Measurements from ENCODE around the gene ADCY2. TPM values are rescaled to one million over a fixed set of nuclear protein-coding genes. Genes with fewer than 3 reads are reported as not detected.

Gene ADCY2
- total RNA-seq, 5 donors from 2014 or later (not counting 1 experiment from before 2014, with no cell fraction given): 0.23 to 0.32 TPM; not detected in 3

GRCh38 chr5:7394889-7395431 lies 978 bp upstream of the ADCY2 start:
- no peaks in the 10 kb centered on the region for H3K9me3 Mint-ChIP-seq
- CTCF ChIA-PET: no interaction called here
- H3K4me1 ChIP-seq (ENCODE audit: control insufficient read depth in 1 of 2, extremely low read depth in 1 of 2, insufficient read depth in 2 of 2, low read length in 2 of 2): peaks cover 0 to 4% of the 10 kb centered on the region in 2 experiments
- POLR2A ChIA-PET: no interaction called here
- H3K36me3 Mint-ChIP-seq: no peaks in the 10 kb centered on the region
- peaks cover 6 to 29% of the 10 kb centered on the region in 2 experiments for H3K27me3 ChIP-seq (replicated peaks in 1 of 2; ENCODE audit: control insufficient read depth in 2 of 2, extremely low read depth in 1 of 2, insufficient read depth in 2 of 2, low read length in 1 of 2)
- H3K4me1 Mint-ChIP-seq: peaks cover 5 to 6% (median 5%) of the 10 kb centered on the region in 3 donors
- H3K27ac Mint-ChIP-seq: no peak overlapping the region
- H3K4me3 ChIP-seq (ENCODE audit: control insufficient read depth in 1 of 2, extremely low read depth in 1 of 2, low read length in 1 of 2): no peak overlapping the region
- no peaks in the 10 kb centered on the region for H3K9me3 ChIP-seq
- peaks cover 40 to 49% of the 10 kb centered on the region in 2 donors for H3K27me3 Mint-ChIP-seq
- DNase-seq: no peak
- no peak overlapping the region for H3K27ac ChIP-seq (ENCODE audit: low read length)
- no peak for ATAC-seq (replicated peaks in 1 of 4)
- WGBS (ENCODE audit: insufficient coverage): 13% methylated on average over 35 of the region's 45 CpGs
- H3K36me3 ChIP-seq (ENCODE audit: control insufficient read depth in 2 of 2, extremely low read depth in 1 of 2, insufficient read depth in 1 of 2, low read length in 1 of 2): no peaks in the 10 kb centered on the region
- H3K4me3 Mint-ChIP-seq: peak overlapping the region in 1 of 3 donors; percentile 24

- Mint-ChIP-seq H3K9me3 (no peaks in the 10 kb centered on the region), H3K4me1 (peaks cover 5 to 6% (median 5%) of the 10 kb centered on the region in 3 donors), H3K27ac (no peak overlapping the region), H3K27me3 (peaks cover 40 to 49% of the 10 kb centered on the region in 2 donors), H3K4me3 (peak overlapping the region in 1 of 3 donors; percentile 24), H3K36me3 (no peaks in the 10 kb centered on the region)
- Histone ChIP-seq H3K4me1 (ENCODE audit: control insufficient read depth in 1 of 2, extremely low read depth in 1 of 2, insufficient read depth in 2 of 2, low read length in 2 of 2) (peaks cover 0 to 4% of the 10 kb centered on the region in 2 experiments), H3K36me3 (ENCODE audit: control insufficient read depth in 2 of 2, extremely low read depth in 1 of 2, insufficient read depth in 1 of 2, low read length in 1 of 2) (no peaks in the 10 kb centered on the region), H3K9me3 (no peaks in the 10 kb centered on the region), H3K27ac (ENCODE audit: low read length) (no peak overlapping the region), H3K27me3 (replicated peaks in 1 of 2; ENCODE audit: control insufficient read depth in 2 of 2, extremely low read depth in 1 of 2, insufficient read depth in 2 of 2, low read length in 1 of 2) (peaks cover 6 to 29% of the 10 kb centered on the region in 2 experiments), H3K4me3 (ENCODE audit: control insufficient read depth in 1 of 2, extremely low read depth in 1 of 2, low read length in 1 of 2) (no peak overlapping the region)
- ChIA-PET CTCF (no interaction called here), POLR2A (no interaction called here)
- no peak for DNase-seq
- 15% methylated on average over 3 of the region's 31 CpGs for WGBS (ENCODE audit: insufficient coverage)
- ATAC-seq (replicated peaks in 1 of 4): no peak
Measured at GRCh38 chr5:7395432-7395946, 449 bp upstream of the ADCY2 start.

GRCh38 chr5:7396713-7397454 lies 946 bp downstream of the ADCY2 start:
- Mint-ChIP-seq H3K9me3 (no peaks in the 10 kb centered on the region), H3K27me3 (peaks cover 39 to 45% of the 10 kb centered on the region in 2 donors), H3K36me3 (no peaks in the 10 kb centered on the region), H3K4me1 (peaks cover 5 to 6% (median 5%) of the 10 kb centered on the region in 3 donors), H3K27ac (peak overlapping the region in 1 of 2 donors; percentile 40), H3K4me3 (peak overlapping the region in 1 of 3 donors; percentile 61)
- ATAC-seq (replicated peaks in 1 of 4) (no peak), DNase-seq (no peak)
- Histone ChIP-seq H3K27me3 (replicated peaks in 1 of 2; ENCODE audit: control insufficient read depth in 2 of 2, extremely low read depth in 1 of 2, insufficient read depth in 2 of 2, low read length in 1 of 2) (peaks cover 8 to 28% of the 10 kb centered on the region in 2 experiments), H3K4me3 (ENCODE audit: control insufficient read depth in 1 of 2, extremely low read depth in 1 of 2, low read length in 1 of 2) (no peak overlapping the region), H3K9me3 (no peaks in the 10 kb centered on the region), H3K4me1 (ENCODE audit: control insufficient read depth in 1 of 2, extremely low read depth in 1 of 2, insufficient read depth in 2 of 2, low read length in 2 of 2) (peaks cover 0 to 4% of the 10 kb centered on the region in 2 experiments), H3K36me3 (ENCODE audit: control insufficient read depth in 2 of 2, extremely low read depth in 1 of 2, insufficient read depth in 1 of 2, low read length in 1 of 2) (no peaks in the 10 kb centered on the region), H3K27ac (ENCODE audit: low read length) (no peak overlapping the region)
- WGBS (ENCODE audit: insufficient coverage): 7% methylated on average over 14 of the region's 27 CpGs
- CTCF ChIA-PET: no interaction called here
- POLR2A ChIA-PET: no interaction called here

GRCh38 chr5:7397937-7398336 lies 2.0 kb downstream of the ADCY2 start:
- CTCF ChIA-PET: no interaction called here
- H3K9me3 ChIP-seq: no peaks in the 10 kb centered on the region

GRCh38 chr5:7398596-7399280 lies 2.8 kb downstream of the ADCY2 start:
- Mint-ChIP-seq H3K4me1 (peaks cover 5 to 6% (median 5%) of the 10 kb centered on the region in 3 donors), H3K9me3 (peaks cover 0 to 3% (median 0%) of the 10 kb centered on the region in 3 donors)

More at GRCh38 chr5:7397937-7398336, 2.0 kb downstream of the ADCY2 start:
- no peaks in the 10 kb centered on the region for H3K36me3 Mint-ChIP-seq
- H3K27me3 Mint-ChIP-seq: peaks cover 33 to 41% of the 10 kb centered on the region in 2 donors
- ATAC-seq (replicated peaks in 1 of 4) (no peak), DNase-seq (no peak)
- H3K27ac Mint-ChIP-seq: no peak overlapping the region
- H3K4me1 Mint-ChIP-seq: peaks cover 5 to 6% (median 5%) of the 10 kb centered on the region in 3 donors
- H3K9me3 Mint-ChIP-seq: peaks cover 0 to 2% (median 0%) of the 10 kb centered on the region in 3 donors
- H3K27ac ChIP-seq (ENCODE audit: low read length): no peak overlapping the region
- no peaks in the 10 kb centered on the region for H3K36me3 ChIP-seq (ENCODE audit: control insufficient read depth in 2 of 2, extremely low read depth in 1 of 2, insufficient read depth in 1 of 2, low read length in 1 of 2)
- peaks cover 8 to 27% of the 10 kb centered on the region in 2 experiments for H3K27me3 ChIP-seq (replicated peaks in 1 of 2; ENCODE audit: control insufficient read depth in 2 of 2, extremely low read depth in 1 of 2, insufficient read depth in 2 of 2, low read length in 1 of 2)
- POLR2A ChIA-PET: no interaction called here
- no peak overlapping the region for H3K4me3 Mint-ChIP-seq
- H3K4me3 ChIP-seq (ENCODE audit: control insufficient read depth in 1 of 2, extremely low read depth in 1 of 2, low read length in 1 of 2): no peak overlapping the region
- peaks cover 0 to 4% of the 10 kb centered on the region in 2 experiments for H3K4me1 ChIP-seq (ENCODE audit: control insufficient read depth in 1 of 2, extremely low read depth in 1 of 2, insufficient read depth in 2 of 2, low read length in 2 of 2)

GRCh38 chr5:7405277-7405676 lies 9.3 kb downstream of the ADCY2 start:
- peaks cover 4 to 6% (median 4%) of the 10 kb centered on the region in 3 donors for H3K9me3 Mint-ChIP-seq
- WGBS (ENCODE audit: insufficient coverage): 60% methylated on average over 1 of the region's 1 CpG
- H3K27ac ChIP-seq (ENCODE audit: low read length): no peak overlapping the region
- no peak overlapping the region for H3K27ac Mint-ChIP-seq
- no peaks in the 10 kb centered on the region for H3K9me3 ChIP-seq
- H3K4me3 Mint-ChIP-seq: no peak overlapping the region
- H3K27me3 ChIP-seq (replicated peaks in 1 of 2; ENCODE audit: control insufficient read depth in 2 of 2, extremely low read depth in 1 of 2, insufficient read depth in 2 of 2, low read length in 1 of 2): peaks cover 0 to 2% of the 10 kb centered on the region in 2 experiments
- no peak for ATAC-seq (replicated peaks in 1 of 4)
- no peaks in the 10 kb centered on the region for H3K36me3 ChIP-seq (ENCODE audit: control insufficient read depth in 2 of 2, extremely low read depth in 1 of 2, insufficient read depth in 1 of 2, low read length in 1 of 2)
- ChIA-PET CTCF (interaction anchor here in 1 of 2 donors (0.6 kb wide), 1 partner anchor 410 kb away, joined by 4 read pairs; no protein-coding TSS in a partner anchor), POLR2A (no interaction called here)
- no peaks in the 10 kb centered on the region for H3K4me1 Mint-ChIP-seq
- peaks cover 0 to under 1% of the 10 kb centered on the region in 2 donors for H3K27me3 Mint-ChIP-seq
- H3K4me3 ChIP-seq (ENCODE audit: control insufficient read depth in 1 of 2, extremely low read depth in 1 of 2, low read length in 1 of 2): no peak overlapping the region
- H3K36me3 Mint-ChIP-seq: no peaks in the 10 kb centered on the region
- no peaks in the 10 kb centered on the region for H3K4me1 ChIP-seq (ENCODE audit: control insufficient read depth in 1 of 2, extremely low read depth in 1 of 2, insufficient read depth in 2 of 2, low read length in 2 of 2)
- no peak for DNase-seq

More at GRCh38 chr5:7398596-7399280, 2.8 kb downstream of the ADCY2 start:
- Histone ChIP-seq H3K27me3 (replicated peaks in 1 of 2; ENCODE audit: control insufficient read depth in 2 of 2, extremely low read depth in 1 of 2, insufficient read depth in 2 of 2, low read length in 1 of 2) (peaks cover 8 to 27% of the 10 kb centered on the region in 2 experiments), H3K4me3 (ENCODE audit: control insufficient read depth in 1 of 2, extremely low read depth in 1 of 2, low read length in 1 of 2) (no peak overlapping the region), H3K4me1 (ENCODE audit: control insufficient read depth in 1 of 2, extremely low read depth in 1 of 2, insufficient read depth in 2 of 2, low read length in 2 of 2) (peaks cover 0 to 4% of the 10 kb centered on the region in 2 experiments), H3K27ac (ENCODE audit: low read length) (no peak overlapping the region), H3K36me3 (ENCODE audit: control insufficient read depth in 2 of 2, extremely low read depth in 1 of 2, insufficient read depth in 1 of 2, low read length in 1 of 2) (no peaks in the 10 kb centered on the region), H3K9me3 (no peaks in the 10 kb centered on the region)
- Mint-ChIP-seq H3K36me3 (no peaks in the 10 kb centered on the region), H3K27ac (no peak overlapping the region), H3K27me3 (peaks cover 25 to 33% of the 10 kb centered on the region in 2 donors), H3K4me3 (no peak overlapping the region)
- ChIA-PET POLR2A (no interaction called here), CTCF (interaction anchor here in 1 of 2 donors (0.6 kb wide), 1 partner anchor 552 kb away, joined by 3 read pairs; no protein-coding TSS in a partner anchor)
- 56% methylated on average over 2 of the region's 6 CpGs for WGBS (ENCODE audit: insufficient coverage)
- ATAC-seq (replicated peaks in 1 of 4) (no peak), DNase-seq (no peak)

Measured in T-cell (primary cell).